Thyroid gland (tissue), 4 donors: ENCODE measurements around the gene LIN54. TPM values are rescaled to one million over a fixed set of nuclear protein-coding genes. Genes with fewer than 3 reads are reported as not detected.

Experiments used
- DNase-seq, 2 donors: peaks; one replicate each; pipeline ENCODE4 v3.0.0-alpha.2; 2019
- H3K27ac ChIP-seq, 3 donors: fragments of 200-600 bp; sonication (generic); 1 replicate in 2 of 3; 2 replicates in 1 of 3; pipeline ENCODE4 v1.5.1; 2016 to 2019; ENCODE audit warnings: mild to moderate bottlenecking in 1 of 3, moderate library complexity in 1 of 3
- H3K27me3 ChIP-seq: fragments of 200-600 bp; sonication (generic); one replicate; pipeline ENCODE4 v1.5.1; 2019
- H3K36me3 ChIP-seq, 2 donors: fragments of 200-600 bp; sonication (generic); one replicate each; pipeline ENCODE4 v1.5.1; 2016 to 2019
- H3K4me1 ChIP-seq, 2 donors: fragments of 200-600 bp; sonication (generic); one replicate each; pipeline ENCODE4 v1.5.1; 2017 to 2019
- H3K4me3 ChIP-seq, 3 donors: fragments of 200-600 bp; sonication (generic); replicated peaks in 1 of 3; 1 replicate in 2 of 3; 2 replicates in 1 of 3; pipeline ENCODE4 v1.5.1; 2016; ENCODE audit warnings: mild to moderate bottlenecking in 1 of 3
- H3K9me3 ChIP-seq: fragments of 200-600 bp; sonication (generic); one replicate; pipeline ENCODE4 v1.5.1; 2017
- POLR2A ChIP-seq, 2 donors: fragments of 450-650 bp; IDR thresholded peaks; one replicate each; pipeline ENCODE4 v1.6.1; 2017; ENCODE audit warnings: antibody characterized with exemption in 2 of 2, mild to moderate bottlenecking in 2 of 2, moderate library complexity in 1 of 2
- WGBS, 2 donors: methylation state at CpG; one replicate each; pipeline ENCODE4 v1.1.5; 2017; 5-methylcytosine and 5-hydroxymethylcytosine counted together
- intact Hi-C: fragments of 100-400 bp; cut with DNase I; formaldehyde crosslinking; loops from one replicate; pipeline ENCODE4 v1.15.1; 2023
- total RNA-seq, 4 donors: library from RNA; depleted of rRNA; stranded (reverse); fragments of >200 nt; gene quantifications; one replicate each; pipeline ENCODE4 v1.2.3, GENCODE V29; 2016
- TF ChIP-seq, protein P1 (sequence below), 6 experiments: fragments of 200-600 bp in 3 of 6; fragments of 450-650 bp in 3 of 6; sonication (generic) in 3 of 6; IDR thresholded peaks; one replicate each; pipeline ENCODE4 v1.5.1; 2016 to 2019; ENCODE audit warnings: antibody characterized with exemption in 6 of 6, mild to moderate bottlenecking in 2 of 6, inconsistent platforms in 1 of 6, moderate library complexity in 1 of 6

The LIN54 gene
- total RNA-seq, 4 donors from 2014 or later: 14.8 to 20.8 (median 18.1) TPM

DNA sequence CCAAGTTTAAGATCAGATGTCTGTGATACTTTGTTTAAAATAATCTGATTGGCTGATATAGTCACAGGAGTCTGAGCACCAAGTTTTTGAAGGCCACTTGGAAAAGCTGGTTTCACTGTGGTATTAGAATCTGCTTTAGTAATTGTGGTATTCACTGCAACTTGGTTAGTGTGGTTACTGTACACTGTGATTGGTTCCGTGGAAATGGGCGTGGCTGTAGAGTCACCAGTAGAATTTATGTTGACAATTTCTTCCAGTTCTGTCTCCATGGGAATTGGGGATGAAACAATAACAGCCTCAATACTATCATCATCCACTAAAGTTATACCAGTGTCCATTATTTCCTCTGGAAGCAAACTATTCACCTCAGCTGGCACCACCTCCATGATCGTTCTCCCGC lies 26.2 kb downstream of the LIN54 start:
- no peak overlapping the region for H3K27ac ChIP-seq
- 94 to 96% methylated on average over 4 of the region's 4 CpGs for WGBS, 2 donors
- H3K4me3 ChIP-seq: no peak overlapping the region
- no peaks in the 10 kb centered on the region for H3K36me3 ChIP-seq
- intact Hi-C loops: no loop called here
- no peak for TF ChIP-seq POLR2A (IDR thresholded peaks at IDR 0.05)
- TF ChIP-seq, protein P1, sequence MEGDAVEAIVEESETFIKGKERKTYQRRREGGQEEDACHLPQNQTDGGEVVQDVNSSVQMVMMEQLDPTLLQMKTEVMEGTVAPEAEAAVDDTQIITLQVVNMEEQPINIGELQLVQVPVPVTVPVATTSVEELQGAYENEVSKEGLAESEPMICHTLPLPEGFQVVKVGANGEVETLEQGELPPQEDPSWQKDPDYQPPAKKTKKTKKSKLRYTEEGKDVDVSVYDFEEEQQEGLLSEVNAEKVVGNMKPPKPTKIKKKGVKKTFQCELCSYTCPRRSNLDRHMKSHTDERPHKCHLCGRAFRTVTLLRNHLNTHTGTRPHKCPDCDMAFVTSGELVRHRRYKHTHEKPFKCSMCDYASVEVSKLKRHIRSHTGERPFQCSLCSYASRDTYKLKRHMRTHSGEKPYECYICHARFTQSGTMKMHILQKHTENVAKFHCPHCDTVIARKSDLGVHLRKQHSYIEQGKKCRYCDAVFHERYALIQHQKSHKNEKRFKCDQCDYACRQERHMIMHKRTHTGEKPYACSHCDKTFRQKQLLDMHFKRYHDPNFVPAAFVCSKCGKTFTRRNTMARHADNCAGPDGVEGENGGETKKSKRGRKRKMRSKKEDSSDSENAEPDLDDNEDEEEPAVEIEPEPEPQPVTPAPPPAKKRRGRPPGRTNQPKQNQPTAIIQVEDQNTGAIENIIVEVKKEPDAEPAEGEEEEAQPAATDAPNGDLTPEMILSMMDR (IDR thresholded peaks at IDR 0.05): no peak
- H3K27me3 ChIP-seq: no peaks in the 10 kb centered on the region
- H3K4me1 ChIP-seq: peaks cover 0 to 1% of the 10 kb centered on the region in 2 donors
- DNase-seq: no peak
- H3K9me3 ChIP-seq: no peaks in the 10 kb centered on the region

DNA sequence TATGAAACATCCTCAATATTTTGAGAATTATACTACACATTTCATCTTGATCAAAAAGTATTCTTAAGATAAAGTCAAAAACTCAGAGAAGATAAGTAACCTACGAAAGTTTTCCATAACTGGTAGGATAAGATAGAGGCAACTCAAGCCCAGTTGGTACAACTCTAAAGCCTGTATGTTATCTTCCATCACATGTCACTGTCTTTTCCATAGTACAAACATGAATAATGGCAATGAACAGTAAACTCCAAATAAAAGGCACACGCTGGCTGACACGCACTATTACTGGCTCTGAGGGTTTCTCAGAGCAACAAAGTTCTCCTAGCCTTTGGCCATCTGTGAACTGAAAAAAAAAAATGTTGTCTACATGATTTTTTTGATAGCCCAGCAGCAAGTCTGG lies 27.2 kb downstream of the LIN54 start:
- Histone ChIP-seq H3K4me3 (no peak overlapping the region), H3K27me3 (no peaks in the 10 kb centered on the region), H3K27ac (no peak overlapping the region), H3K9me3 (no peaks in the 10 kb centered on the region), H3K4me1 (no peaks in the 10 kb centered on the region), H3K36me3 (no peaks in the 10 kb centered on the region)
- DNase-seq: no peak
- WGBS, 2 donors: 98 to 99% methylated on average over 3 of the region's 3 CpGs
- TF ChIP-seq, protein P1 (IDR thresholded peaks at IDR 0.05): no peak
- intact Hi-C loops: no loop called here

DNA sequence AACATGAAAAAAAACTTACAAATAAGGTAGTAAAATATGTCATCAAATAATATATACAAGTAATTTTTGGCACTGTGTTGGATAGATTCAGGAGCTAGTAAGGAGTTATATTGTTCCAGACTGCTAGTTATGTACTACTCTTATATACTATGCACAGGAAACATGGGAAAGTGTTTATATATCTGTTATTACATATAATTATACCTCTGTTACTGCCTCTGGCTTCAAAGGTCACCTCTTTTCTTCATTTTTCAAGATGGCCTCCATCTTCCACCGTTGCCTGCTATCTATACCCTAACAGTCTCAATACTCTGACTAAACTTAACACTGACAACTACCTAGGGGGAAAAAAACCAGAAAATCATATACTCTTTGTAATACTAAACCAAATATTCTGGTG lies 29.5 kb downstream of the LIN54 start:
- intact Hi-C loops: no loop called here
- no peak for TF ChIP-seq POLR2A (IDR thresholded peaks at IDR 0.05)
- TF ChIP-seq, protein P1 (IDR thresholded peaks at IDR 0.05): no peak
- WGBS, 2 donors: 96 to 97% methylated on average over 1 of the region's 1 CpG
- Histone ChIP-seq H3K27ac (no peak overlapping the region), H3K9me3 (no peaks in the 10 kb centered on the region), H3K36me3 (no peaks in the 10 kb centered on the region), H3K4me3 (no peak overlapping the region), H3K4me1 (no peaks in the 10 kb centered on the region), H3K27me3 (no peaks in the 10 kb centered on the region)
- no peak for DNase-seq

DNA sequence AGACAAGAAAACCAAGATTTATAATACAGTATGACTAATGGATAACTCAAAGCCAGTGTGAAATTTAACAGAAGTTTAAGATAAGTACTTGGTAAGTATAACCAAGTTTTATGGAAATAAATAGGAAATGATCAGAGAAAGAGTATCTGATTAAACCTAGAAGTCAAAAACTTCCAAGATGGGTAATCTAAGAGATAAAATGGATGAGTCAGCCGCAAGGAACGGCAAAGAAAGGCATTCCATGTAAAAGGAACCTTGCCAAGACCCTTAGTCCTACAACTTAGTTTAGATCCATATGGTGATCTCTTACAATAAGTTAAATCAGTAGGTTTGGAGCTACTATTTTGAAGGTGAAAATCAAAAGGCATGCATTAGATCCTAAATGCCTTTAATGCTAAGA lies 34.8 kb downstream of the LIN54 start:
- no peak for TF ChIP-seq POLR2A (IDR thresholded peaks at IDR 0.05)
- TF ChIP-seq, protein P1 (IDR thresholded peaks at IDR 0.05): no peak
- DNase-seq: no peak
- no peaks in the 10 kb centered on the region for H3K4me1 ChIP-seq
- intact Hi-C loops: no loop called here
- H3K4me3 ChIP-seq: no peak overlapping the region
- no peak overlapping the region for H3K27ac ChIP-seq
- H3K36me3 ChIP-seq: no peaks in the 10 kb centered on the region
- WGBS, 2 donors: 88 to 95% methylated on average over 2 of the region's 2 CpGs
- no peaks in the 10 kb centered on the region for H3K9me3 ChIP-seq
- H3K27me3 ChIP-seq: no peaks in the 10 kb centered on the region

DNA sequence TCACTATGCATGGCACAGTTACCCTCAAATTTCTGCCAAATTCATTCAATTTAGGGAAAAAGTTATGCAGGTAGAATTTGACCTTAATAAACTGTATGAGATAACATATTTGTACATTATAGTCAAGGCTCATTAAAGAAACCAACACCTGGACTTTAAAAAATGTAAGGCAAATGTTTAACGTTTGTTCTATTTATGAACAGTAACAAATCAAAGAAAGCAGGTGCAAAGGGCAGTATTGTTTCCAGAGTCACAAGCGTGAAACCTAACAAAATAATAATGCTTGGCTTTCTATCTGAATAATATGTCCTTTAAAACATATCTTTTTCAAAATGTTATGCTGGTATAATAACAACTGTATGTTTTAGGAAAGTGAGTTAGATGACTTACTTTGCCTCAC lies 41.2 kb downstream of the LIN54 start:
- Histone ChIP-seq H3K36me3 (peaks cover 0 to 2% of the 10 kb centered on the region in 2 donors), H3K4me3 (no peak overlapping the region)
- intact Hi-C loops: no loop called here

More for the DNA sequence above, 41.2 kb downstream of the LIN54 start:
- WGBS, 2 donors: 95 to 98% methylated on average over 2 of the region's 2 CpGs
- Histone ChIP-seq H3K4me1 (no peaks in the 10 kb centered on the region), H3K27ac (no peak overlapping the region), H3K9me3 (no peaks in the 10 kb centered on the region), H3K27me3 (no peaks in the 10 kb centered on the region)
- TF ChIP-seq, protein P1 (IDR thresholded peaks at IDR 0.05): no peak
- no peak for TF ChIP-seq POLR2A (IDR thresholded peaks at IDR 0.05)
- DNase-seq: no peak
